Measurements from ENCODE around the gene EME1.

DNA sequence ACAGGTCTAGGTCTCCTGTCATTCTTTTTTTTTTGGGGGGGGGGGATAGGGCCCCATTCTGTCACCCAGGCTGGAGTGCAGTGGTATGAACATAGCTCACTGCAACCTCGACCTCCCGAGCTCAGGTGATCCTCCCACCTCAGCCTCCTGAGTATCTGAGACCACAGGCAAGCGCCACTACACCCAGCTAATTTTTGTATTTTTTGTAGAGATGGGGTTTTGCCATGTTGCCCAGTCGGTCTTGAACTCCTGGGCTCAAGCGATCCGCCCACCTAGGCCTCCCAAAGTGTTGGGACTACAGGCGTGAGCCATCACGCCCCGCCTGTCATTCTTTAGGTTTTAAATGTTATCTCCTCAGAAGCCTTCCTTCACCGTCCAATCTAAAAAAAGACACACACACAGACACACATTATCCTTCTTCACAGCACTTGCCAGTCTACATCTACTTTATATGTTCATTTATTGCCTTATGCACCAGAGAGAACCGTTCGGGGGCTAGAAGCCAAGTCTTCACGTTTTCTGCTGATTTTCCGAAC is 739 bp upstream of the EME1 start:
- TF ChIP-seq, protein P1, sequence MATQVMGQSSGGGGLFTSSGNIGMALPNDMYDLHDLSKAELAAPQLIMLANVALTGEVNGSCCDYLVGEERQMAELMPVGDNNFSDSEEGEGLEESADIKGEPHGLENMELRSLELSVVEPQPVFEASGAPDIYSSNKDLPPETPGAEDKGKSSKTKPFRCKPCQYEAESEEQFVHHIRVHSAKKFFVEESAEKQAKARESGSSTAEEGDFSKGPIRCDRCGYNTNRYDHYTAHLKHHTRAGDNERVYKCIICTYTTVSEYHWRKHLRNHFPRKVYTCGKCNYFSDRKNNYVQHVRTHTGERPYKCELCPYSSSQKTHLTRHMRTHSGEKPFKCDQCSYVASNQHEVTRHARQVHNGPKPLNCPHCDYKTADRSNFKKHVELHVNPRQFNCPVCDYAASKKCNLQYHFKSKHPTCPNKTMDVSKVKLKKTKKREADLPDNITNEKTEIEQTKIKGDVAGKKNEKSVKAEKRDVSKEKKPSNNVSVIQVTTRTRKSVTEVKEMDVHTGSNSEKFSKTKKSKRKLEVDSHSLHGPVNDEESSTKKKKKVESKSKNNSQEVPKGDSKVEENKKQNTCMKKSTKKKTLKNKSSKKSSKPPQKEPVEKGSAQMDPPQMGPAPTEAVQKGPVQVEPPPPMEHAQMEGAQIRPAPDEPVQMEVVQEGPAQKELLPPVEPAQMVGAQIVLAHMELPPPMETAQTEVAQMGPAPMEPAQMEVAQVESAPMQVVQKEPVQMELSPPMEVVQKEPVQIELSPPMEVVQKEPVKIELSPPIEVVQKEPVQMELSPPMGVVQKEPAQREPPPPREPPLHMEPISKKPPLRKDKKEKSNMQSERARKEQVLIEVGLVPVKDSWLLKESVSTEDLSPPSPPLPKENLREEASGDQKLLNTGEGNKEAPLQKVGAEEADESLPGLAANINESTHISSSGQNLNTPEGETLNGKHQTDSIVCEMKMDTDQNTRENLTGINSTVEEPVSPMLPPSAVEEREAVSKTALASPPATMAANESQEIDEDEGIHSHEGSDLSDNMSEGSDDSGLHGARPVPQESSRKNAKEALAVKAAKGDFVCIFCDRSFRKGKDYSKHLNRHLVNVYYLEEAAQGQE (IDR thresholded peaks at IDR 0.05; ENCODE audit: insufficient replicate concordance, low read depth): no peak
- TF ChIP-seq, protein P2, sequence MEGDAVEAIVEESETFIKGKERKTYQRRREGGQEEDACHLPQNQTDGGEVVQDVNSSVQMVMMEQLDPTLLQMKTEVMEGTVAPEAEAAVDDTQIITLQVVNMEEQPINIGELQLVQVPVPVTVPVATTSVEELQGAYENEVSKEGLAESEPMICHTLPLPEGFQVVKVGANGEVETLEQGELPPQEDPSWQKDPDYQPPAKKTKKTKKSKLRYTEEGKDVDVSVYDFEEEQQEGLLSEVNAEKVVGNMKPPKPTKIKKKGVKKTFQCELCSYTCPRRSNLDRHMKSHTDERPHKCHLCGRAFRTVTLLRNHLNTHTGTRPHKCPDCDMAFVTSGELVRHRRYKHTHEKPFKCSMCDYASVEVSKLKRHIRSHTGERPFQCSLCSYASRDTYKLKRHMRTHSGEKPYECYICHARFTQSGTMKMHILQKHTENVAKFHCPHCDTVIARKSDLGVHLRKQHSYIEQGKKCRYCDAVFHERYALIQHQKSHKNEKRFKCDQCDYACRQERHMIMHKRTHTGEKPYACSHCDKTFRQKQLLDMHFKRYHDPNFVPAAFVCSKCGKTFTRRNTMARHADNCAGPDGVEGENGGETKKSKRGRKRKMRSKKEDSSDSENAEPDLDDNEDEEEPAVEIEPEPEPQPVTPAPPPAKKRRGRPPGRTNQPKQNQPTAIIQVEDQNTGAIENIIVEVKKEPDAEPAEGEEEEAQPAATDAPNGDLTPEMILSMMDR (IDR thresholded peaks at IDR 0.05; ENCODE audit: insufficient read depth, low read length): no peak

All from HL-60 (cell line).